HepG2 (cell line): ENCODE measurements around the gene IFI27L2. TPM values are rescaled to one million over a fixed set of nuclear protein-coding genes. Genes with fewer than 3 reads are reported as not detected.

Experiments
- DPF2 ChIP-seq: sonication (generic); formaldehyde crosslinking; IDR thresholded peaks from 2 replicates; pipeline ENCODE4 v1.4.0; 2020; ENCODE audit warnings: mild to moderate bottlenecking, low read depth, missing genetic modification reagents, borderline replicate concordance
- MXI1 ChIP-seq: IDR thresholded peaks from 3 replicates; pipeline ENCODE4 v1.6.1; 2012; ENCODE audit warnings: low read depth, low read length, inconsistent platforms, borderline replicate concordance
- NFIC ChIP-seq: IDR thresholded peaks from 2 replicates; pipeline ENCODE4 v1.6.1; 2012; ENCODE audit warnings: mild to moderate bottlenecking, low read length, inconsistent platforms
- RARG ChIP-seq: sonication (generic); formaldehyde crosslinking; IDR thresholded peaks from 2 replicates; pipeline ENCODE4 v1.4.0; 2020; ENCODE audit warnings: low read depth, mild to moderate bottlenecking, missing genetic modification reagents
- SATB2 ChIP-seq: sonication (generic); formaldehyde crosslinking; IDR thresholded peaks from 2 replicates; pipeline ENCODE4 v1.5.0; 2020; ENCODE audit warnings: missing genetic modification reagents
- TEAD3 ChIP-seq: optimal IDR thresholded peaks from 2 replicates; pipeline ENCODE3; 2016; ENCODE audit warnings: borderline replicate concordance
- TOE1 ChIP-seq: sonication (generic); formaldehyde crosslinking; IDR thresholded peaks from 2 replicates; pipeline ENCODE4 v1.4.0; 2020; ENCODE audit warnings: mild to moderate bottlenecking, missing genetic modification reagents
- ZBTB42 ChIP-seq: sonication (generic); formaldehyde crosslinking; IDR thresholded peaks from 2 replicates; pipeline ENCODE4 v1.5.0; 2020; ENCODE audit warnings: mild to moderate bottlenecking, missing genetic modification reagents
- ZNF234 ChIP-seq: sonication (generic); formaldehyde crosslinking; conservative IDR thresholded peaks from 2 replicates; pipeline ENCODE4 v1.5.1; 2020; ENCODE audit warnings: mild to moderate bottlenecking, missing genetic modification reagents
- ZNF274 ChIP-seq: sonication (generic); formaldehyde crosslinking; IDR thresholded peaks from 2 replicates; pipeline ENCODE4 v1.5.1; 2020; ENCODE audit warnings: mild to moderate bottlenecking, missing genetic modification reagents
- ZNF496 ChIP-seq: sonication (generic); formaldehyde crosslinking; IDR thresholded peaks from 2 replicates; pipeline ENCODE4 v1.8.1; 2023; ENCODE audit warnings: mild to moderate bottlenecking, moderate library complexity, missing genetic modification reagents; ENCODE audit not compliant: insufficient replicate concordance
- ZNF782 ChIP-seq: sonication (generic); formaldehyde crosslinking; IDR thresholded peaks from 2 replicates; pipeline ENCODE4 v1.4.0; 2020; ENCODE audit warnings: missing genetic modification reagents, mild to moderate bottlenecking, borderline replicate concordance
- polyA plus RNA-seq, 8 experiments: library from polyadenylated mRNA; depleted of rRNA in 3 of 8; stranded (reverse) in 7 of 8; unstranded in 1 of 8; fragments of >200 nt; fragmentation: Illumina TruSeq in 4 of 8; extraction: Trizol in 4 of 8; gene quantifications; 2 replicates each; pipeline versions ENCODE4 v1.2.1 to v1.2.3, GENCODE V29; 2011 to 2016; ENCODE audit warnings: low read depth in 4 of 8, missing spikeins in 1 of 8, mixed read lengths in 1 of 8; ENCODE audit not compliant: insufficient read depth in 1 of 8
- total RNA-seq, 5 experiments: library from RNA; depleted of rRNA; stranded (reverse); fragments of >200 nt; fragmentation: Illumina TruSeq; extraction: Trizol; gene quantifications; 2 replicates each; pipeline ENCODE4 v1.2.3, GENCODE V29; 2016; ENCODE audit warnings: low read depth in 1 of 5
- TF ChIP-seq, protein P1 (sequence below), 2 experiments: sonication (generic) in 1 of 2; formaldehyde crosslinking in 1 of 2; IDR thresholded peaks; 2 replicates each; pipeline versions ENCODE4 v1.4.0 to v1.6.1; 2016 to 2020; ENCODE audit warnings: borderline replicate concordance in 1 of 2, low read depth in 1 of 2, mild to moderate bottlenecking in 1 of 2, missing genetic modification reagents in 1 of 2
- TF ChIP-seq, protein P2 (sequence below): sonication (generic); formaldehyde crosslinking; IDR thresholded peaks from 2 replicates; pipeline ENCODE4 v1.4.0; 2020; ENCODE audit warnings: missing genetic modification reagents
- TF ChIP-seq, protein P3 (sequence below): sonication (generic); formaldehyde crosslinking; IDR thresholded peaks from 2 replicates; pipeline ENCODE4 v1.5.0; 2020; ENCODE audit warnings: missing genetic modification reagents
- TF ChIP-seq, protein P4 (sequence below): sonication (generic); formaldehyde crosslinking; IDR thresholded peaks from 2 replicates; pipeline ENCODE4 v1.8.1; 2022; ENCODE audit warnings: low read depth, mild to moderate bottlenecking, missing genetic modification reagents

IFI27L2 gene
- total and polyA plus RNA-seq, 2 of the 13 experiments (the other 11 are each of a cell fraction or from before 2014, with no cell fraction given), result 4.3 to 4.8 TPM

DNA sequence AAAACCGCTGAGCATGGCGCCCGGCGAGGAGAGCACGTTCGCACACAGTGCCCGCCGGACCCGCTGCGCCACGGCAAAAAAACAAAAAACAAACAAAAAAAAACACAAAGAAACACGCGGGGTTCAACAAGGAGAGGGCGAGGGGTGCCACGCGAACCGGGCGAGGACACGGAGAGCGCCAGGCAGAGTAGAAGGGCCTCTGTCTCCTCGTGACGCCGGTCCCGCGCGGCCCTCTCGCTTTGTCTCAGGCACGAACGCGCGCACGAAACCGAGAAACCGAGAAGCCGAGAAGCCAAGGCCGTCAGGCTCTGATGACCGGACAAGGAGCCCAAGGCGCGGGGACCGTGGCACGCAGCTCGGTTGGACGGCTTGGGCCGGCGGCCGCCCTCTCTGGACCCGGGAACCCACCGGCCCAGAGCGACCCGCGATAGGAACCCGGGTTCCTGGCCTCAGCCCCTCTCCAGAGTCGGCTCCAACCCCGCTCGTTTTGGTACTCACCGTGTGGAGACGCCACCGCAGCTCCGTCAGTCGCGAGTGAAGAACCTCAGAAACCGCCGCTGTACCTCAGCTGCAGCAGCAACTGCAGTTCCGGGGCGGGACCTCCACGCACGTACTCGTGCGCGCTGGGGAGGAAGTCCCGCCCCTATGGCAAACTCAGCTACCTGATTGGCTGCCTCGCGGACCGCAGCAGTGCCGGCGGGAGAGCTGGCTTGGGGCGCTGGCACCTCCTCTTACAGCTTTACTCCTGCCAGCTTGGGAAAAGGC lies 48.6 kb downstream of the IFI27L2 start, which contains the start of the genes DDX24 and IFI27L1 (continued):
- TF ChIP-seq, protein P1, sequence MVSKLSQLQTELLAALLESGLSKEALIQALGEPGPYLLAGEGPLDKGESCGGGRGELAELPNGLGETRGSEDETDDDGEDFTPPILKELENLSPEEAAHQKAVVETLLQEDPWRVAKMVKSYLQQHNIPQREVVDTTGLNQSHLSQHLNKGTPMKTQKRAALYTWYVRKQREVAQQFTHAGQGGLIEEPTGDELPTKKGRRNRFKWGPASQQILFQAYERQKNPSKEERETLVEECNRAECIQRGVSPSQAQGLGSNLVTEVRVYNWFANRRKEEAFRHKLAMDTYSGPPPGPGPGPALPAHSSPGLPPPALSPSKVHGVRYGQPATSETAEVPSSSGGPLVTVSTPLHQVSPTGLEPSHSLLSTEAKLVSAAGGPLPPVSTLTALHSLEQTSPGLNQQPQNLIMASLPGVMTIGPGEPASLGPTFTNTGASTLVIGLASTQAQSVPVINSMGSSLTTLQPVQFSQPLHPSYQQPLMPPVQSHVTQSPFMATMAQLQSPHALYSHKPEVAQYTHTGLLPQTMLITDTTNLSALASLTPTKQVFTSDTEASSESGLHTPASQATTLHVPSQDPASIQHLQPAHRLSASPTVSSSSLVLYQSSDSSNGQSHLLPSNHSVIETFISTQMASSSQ (IDR thresholded peaks at IDR 0.05; ENCODE audit: low read depth), result no peak
- TF ChIP-seq, protein P1 (CRISPR knock-in tag; IDR thresholded peaks at IDR 0.05; ENCODE audit: borderline replicate concordance), result no peak
- TF ChIP-seq, protein P2, sequence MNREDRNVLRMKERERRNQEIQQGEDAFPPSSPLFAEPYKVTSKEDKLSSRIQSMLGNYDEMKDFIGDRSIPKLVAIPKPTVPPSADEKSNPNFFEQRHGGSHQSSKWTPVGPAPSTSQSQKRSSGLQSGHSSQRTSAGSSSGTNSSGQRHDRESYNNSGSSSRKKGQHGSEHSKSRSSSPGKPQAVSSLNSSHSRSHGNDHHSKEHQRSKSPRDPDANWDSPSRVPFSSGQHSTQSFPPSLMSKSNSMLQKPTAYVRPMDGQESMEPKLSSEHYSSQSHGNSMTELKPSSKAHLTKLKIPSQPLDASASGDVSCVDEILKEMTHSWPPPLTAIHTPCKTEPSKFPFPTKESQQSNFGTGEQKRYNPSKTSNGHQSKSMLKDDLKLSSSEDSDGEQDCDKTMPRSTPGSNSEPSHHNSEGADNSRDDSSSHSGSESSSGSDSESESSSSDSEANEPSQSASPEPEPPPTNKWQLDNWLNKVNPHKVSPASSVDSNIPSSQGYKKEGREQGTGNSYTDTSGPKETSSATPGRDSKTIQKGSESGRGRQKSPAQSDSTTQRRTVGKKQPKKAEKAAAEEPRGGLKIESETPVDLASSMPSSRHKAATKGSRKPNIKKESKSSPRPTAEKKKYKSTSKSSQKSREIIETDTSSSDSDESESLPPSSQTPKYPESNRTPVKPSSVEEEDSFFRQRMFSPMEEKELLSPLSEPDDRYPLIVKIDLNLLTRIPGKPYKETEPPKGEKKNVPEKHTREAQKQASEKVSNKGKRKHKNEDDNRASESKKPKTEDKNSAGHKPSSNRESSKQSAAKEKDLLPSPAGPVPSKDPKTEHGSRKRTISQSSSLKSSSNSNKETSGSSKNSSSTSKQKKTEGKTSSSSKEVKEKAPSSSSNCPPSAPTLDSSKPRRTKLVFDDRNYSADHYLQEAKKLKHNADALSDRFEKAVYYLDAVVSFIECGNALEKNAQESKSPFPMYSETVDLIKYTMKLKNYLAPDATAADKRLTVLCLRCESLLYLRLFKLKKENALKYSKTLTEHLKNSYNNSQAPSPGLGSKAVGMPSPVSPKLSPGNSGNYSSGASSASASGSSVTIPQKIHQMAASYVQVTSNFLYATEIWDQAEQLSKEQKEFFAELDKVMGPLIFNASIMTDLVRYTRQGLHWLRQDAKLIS (CRISPR knock-in tag), result no peak
- TF ChIP-seq DPF2 (CRISPR knock-in tag) (no peak), ZNF496 (CRISPR knock-in tag) (no peak), TEAD3 (CRISPR knock-in tag) (no peak), TOE1 (no peak), SATB2 (CRISPR knock-in tag) (peak; percentile 16; the same call in 1 of the 2 replicates), MXI1 (peak; percentile 89; the same call in 2 of the 3 replicates), ZNF234 (CRISPR knock-in tag) (0 out of 2 replicates have a peak, but pooled peaks have one; percentile 66), ZNF274 (CRISPR knock-in tag) (no peak; the same call in 1 of the 2 replicates), NFIC (no peak), RARG (no peak), ZNF782 (peak; percentile 46; the same call in 1 of the 2 replicates), ZBTB42 (CRISPR knock-in tag) (peak; percentile 81; the same call in 1 of the 2 replicates)
- TF ChIP-seq, protein P3, sequence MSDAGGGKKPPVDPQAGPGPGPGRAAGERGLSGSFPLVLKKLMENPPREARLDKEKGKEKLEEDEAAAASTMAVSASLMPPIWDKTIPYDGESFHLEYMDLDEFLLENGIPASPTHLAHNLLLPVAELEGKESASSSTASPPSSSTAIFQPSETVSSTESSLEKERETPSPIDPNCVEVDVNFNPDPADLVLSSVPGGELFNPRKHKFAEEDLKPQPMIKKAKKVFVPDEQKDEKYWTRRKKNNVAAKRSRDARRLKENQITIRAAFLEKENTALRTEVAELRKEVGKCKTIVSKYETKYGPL (CRISPR knock-in tag), result peak; percentile 6; the same call in 1 of the 2 replicates
- TF ChIP-seq, protein P4, sequence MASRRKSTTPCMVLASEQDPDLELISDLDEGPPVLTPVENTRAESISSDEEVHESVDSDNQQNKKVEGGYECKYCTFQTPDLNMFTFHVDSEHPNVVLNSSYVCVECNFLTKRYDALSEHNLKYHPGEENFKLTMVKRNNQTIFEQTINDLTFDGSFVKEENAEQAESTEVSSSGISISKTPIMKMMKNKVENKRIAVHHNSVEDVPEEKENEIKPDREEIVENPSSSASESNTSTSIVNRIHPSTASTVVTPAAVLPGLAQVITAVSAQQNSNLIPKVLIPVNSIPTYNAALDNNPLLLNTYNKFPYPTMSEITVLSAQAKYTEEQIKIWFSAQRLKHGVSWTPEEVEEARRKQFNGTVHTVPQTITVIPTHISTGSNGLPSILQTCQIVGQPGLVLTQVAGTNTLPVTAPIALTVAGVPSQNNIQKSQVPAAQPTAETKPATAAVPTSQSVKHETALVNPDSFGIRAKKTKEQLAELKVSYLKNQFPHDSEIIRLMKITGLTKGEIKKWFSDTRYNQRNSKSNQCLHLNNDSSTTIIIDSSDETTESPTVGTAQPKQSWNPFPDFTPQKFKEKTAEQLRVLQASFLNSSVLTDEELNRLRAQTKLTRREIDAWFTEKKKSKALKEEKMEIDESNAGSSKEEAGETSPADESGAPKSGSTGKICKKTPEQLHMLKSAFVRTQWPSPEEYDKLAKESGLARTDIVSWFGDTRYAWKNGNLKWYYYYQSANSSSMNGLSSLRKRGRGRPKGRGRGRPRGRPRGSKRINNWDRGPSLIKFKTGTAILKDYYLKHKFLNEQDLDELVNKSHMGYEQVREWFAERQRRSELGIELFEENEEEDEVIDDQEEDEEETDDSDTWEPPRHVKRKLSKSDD (CRISPR knock-in tag), result 0 out of 2 replicates have a peak, but pooled peaks have one; percentile 18
